GM23338 (cell line): ENCODE results near the gene RAB36. TPM values are rescaled to one million over a fixed set of nuclear protein-coding genes. Genes with fewer than 3 reads are reported as not detected.

Experiments
- CREB1 ChIP-seq: fragments of 250-450 bp; sonication (Bioruptor Pico); IDR thresholded peaks from 2 replicates; pipeline ENCODE4 v1.5.0; 2020; ENCODE audit warnings: low read depth, mild to moderate bottlenecking, moderate library complexity
- CTCF ChIP-seq, 2 experiments: fragments of 200-600 bp in 1 of 2; sonication (generic) in 1 of 2; conservative IDR thresholded peaks; 2 replicates each; pipeline versions ENCODE4 v1.5.1 to v1.6.1; 2016 to 2017; ENCODE audit warnings: antibody characterized with exemption in 2 of 2, low read depth in 2 of 2, mild to moderate bottlenecking in 2 of 2, moderate library complexity in 1 of 2
- EZH2 ChIP-seq: fragments of 200-600 bp; sonication (generic); IDR thresholded peaks from one replicate; pipeline ENCODE4 v1.8.0; 2017; ENCODE audit warnings: antibody characterized with exemption, mild to moderate bottlenecking, low read depth; ENCODE audit not compliant: unreplicated experiment
- EZH2phosphoT487 ChIP-seq: fragments of 200-600 bp; sonication (generic); IDR thresholded peaks from one replicate; pipeline ENCODE4 v1.8.1; 2018; ENCODE audit warnings: antibody characterized with exemption; ENCODE audit not compliant: unreplicated experiment
- NANOG ChIP-seq: IDR thresholded peaks from 2 replicates; pipeline ENCODE4 v1.6.1; 2016; ENCODE audit warnings: antibody characterized with exemption, borderline replicate concordance
- ZNF114 ChIP-seq: fragments of 250-450 bp; sonication (Bioruptor Pico); IDR thresholded peaks from 2 replicates; pipeline ENCODE4 v1.5.0; 2020; ENCODE audit warnings: mild to moderate bottlenecking, moderate library complexity
- polyA plus RNA-seq: library from polyadenylated mRNA; unstranded; fragments of >200 nt; fragmentation: Nextera tagmentation; extraction: Ambion mirVana; gene quantifications from 2 replicates; pipeline ENCODE4 v1.2.1, GENCODE V29; 2016
- total RNA-seq: library from RNA; depleted of rRNA; stranded (reverse); fragments of >200 nt; shearing (Covaris generic); gene quantifications from 2 replicates; pipeline ENCODE4 v1.2.3, GENCODE V29; 2014
- TF ChIP-seq, protein P1 (sequence below): fragments of 250-450 bp; sonication (Bioruptor Pico); IDR thresholded peaks from 2 replicates; pipeline ENCODE4 v1.5.0; 2020; ENCODE audit warnings: mild to moderate bottlenecking, moderate library complexity

RAB36 gene
- total and polyA plus RNA-seq, 2 experiments from 2014 or later: 0.58 to 1.2 TPM

DNA sequence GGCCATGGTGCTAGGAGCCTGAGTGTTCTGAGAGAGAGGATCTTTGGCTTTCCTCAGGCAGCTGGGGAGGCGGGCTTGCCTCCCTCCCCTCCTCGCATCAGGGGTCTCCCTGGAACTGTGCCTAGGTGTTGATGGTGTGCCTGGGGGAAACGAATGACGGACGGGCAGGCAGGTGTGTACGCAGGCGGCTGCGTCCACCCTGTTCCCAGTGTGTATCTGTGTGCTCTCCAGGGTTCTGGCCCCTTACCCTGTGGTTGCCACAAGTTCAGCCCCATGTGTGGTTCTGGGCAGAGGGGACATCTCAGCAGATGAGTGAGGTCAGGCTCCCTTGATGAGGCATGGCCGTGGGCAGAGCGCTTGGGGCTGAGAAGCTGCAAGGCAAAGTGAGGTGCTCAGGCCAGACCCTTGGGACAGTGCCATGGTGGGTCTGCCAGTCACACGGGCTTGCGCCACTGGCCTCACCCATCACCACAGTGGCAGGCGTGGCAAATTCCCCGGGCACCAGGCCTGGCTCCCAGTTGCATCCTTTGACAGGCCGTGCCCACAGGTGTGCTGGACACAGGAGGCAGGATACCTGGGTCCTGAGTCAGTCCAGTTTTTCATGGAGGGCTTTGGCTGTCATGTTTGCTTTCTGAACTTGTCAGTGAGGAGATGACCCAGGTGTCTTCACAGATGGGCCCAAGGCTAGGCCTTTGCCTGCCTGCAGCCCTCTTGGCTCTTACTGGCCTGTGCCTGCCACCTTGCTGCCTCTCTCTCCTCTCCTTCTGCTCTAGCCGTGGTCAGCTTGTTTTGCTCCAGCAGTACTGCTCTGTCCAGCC, 47.7 kb upstream of the RAB36 start (continued):
- TF ChIP-seq, protein P1, sequence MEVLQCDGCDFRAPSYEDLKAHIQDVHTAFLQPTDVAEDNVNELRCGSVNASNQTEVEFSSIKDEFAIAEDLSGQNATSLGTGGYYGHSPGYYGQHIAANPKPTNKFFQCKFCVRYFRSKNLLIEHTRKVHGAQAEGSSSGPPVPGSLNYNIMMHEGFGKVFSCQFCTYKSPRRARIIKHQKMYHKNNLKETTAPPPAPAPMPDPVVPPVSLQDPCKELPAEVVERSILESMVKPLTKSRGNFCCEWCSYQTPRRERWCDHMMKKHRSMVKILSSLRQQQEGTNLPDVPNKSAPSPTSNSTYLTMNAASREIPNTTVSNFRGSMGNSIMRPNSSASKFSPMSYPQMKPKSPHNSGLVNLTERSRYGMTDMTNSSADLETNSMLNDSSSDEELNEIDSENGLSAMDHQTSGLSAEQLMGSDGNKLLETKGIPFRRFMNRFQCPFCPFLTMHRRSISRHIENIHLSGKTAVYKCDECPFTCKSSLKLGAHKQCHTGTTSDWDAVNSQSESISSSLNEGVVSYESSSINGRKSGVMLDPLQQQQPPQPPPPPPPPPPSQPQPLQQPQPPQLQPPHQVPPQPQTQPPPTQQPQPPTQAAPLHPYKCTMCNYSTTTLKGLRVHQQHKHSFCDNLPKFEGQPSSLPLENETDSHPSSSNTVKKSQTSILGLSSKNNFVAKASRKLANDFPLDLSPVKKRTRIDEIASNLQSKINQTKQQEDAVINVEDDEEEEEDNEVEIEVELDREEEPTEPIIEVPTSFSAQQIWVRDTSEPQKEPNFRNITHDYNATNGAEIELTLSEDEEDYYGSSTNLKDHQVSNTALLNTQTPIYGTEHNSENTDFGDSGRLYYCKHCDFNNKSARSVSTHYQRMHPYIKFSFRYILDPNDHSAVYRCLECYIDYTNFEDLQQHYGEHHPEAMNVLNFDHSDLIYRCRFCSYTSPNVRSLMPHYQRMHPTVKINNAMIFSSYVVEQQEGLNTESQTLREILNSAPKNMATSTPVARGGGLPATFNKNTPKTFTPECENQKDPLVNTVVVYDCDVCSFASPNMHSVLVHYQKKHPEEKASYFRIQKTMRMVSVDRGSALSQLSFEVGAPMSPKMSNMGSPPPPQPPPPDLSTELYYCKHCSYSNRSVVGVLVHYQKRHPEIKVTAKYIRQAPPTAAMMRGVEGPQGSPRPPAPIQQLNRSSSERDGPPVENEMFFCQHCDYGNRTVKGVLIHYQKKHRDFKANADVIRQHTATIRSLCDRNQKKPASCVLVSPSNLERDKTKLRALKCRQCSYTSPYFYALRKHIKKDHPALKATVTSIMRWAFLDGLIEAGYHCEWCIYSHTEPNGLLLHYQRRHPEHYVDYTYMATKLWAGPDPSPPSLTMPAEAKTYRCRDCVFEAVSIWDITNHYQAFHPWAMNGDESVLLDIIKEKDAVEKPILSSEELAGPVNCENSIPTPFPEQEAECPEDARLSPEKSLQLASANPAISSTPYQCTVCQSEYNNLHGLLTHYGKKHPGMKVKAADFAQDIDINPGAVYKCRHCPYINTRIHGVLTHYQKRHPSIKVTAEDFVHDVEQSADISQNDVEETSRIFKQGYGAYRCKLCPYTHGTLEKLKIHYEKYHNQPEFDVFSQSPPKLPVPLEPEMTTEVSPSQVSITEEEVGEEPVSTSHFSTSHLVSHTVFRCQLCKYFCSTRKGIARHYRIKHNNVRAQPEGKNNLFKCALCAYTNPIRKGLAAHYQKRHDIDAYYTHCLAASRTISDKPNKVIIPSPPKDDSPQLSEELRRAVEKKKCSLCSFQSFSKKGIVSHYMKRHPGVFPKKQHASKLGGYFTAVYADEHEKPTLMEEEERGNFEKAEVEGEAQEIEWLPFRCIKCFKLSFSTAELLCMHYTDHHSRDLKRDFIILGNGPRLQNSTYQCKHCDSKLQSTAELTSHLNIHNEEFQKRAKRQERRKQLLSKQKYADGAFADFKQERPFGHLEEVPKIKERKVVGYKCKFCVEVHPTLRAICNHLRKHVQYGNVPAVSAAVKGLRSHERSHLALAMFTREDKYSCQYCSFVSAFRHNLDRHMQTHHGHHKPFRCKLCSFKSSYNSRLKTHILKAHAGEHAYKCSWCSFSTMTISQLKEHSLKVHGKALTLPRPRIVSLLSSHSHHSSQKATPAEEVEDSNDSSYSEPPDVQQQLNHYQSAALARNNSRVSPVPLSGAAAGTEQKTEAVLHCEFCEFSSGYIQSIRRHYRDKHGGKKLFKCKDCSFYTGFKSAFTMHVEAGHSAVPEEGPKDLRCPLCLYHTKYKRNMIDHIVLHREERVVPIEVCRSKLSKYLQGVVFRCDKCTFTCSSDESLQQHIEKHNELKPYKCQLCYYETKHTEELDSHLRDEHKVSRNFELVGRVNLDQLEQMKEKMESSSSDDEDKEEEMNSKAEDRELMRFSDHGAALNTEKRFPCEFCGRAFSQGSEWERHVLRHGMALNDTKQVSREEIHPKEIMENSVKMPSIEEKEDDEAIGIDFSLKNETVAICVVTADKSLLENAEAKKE (CRISPR knock-in tag): no peak
- TF ChIP-seq ZNF114 (CRISPR knock-in tag) (no peak), CREB1 (CRISPR knock-in tag) (no peak), NANOG (no peak), EZH2phosphoT487 (no peak), CTCF (conservative IDR thresholded peaks at IDR 0.05; ENCODE audit: low read depth in 2 of 2) (no peak), EZH2 (no peak)
